SIG-M5 (cell line): ENCODE measurements around the gene DLG3.

Experiments used
- DNase-seq: peaks from one replicate; lab custom pipeline; 2025; lab: John Stamatoyannopoulos, UW

Gene DLG3

DNA sequence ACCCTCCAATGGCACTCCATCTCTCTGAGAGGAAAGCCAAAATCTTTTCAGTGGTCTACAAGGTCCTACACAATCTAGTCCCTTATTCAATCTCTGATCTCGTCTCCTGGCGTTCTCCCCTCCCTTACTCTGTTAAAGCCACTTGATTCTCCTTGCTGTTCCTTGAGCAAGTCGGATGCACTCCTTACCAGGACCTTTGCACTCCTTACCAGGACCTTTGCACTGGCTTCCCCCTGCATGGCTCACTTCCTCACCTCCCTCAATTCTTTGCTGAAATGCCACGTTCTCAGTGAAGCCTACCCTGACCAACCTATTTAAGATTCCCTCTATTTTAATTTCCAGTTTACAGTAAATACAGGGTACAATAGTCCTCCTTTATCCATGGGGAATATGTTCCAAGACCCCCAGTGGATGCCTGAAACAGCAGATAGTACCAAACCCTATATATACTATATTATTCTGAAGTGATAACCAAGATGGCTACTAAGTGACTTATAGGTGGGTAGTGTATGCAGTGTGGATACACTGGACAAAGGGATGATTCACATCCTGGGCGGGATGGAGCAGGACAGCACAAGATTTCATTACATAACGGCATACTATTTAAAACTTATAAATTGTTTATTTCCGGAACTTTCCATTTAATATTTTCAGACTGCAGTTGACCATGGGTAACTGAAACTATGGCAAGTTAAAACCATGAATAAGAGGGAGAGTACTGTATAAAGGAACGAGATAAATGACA is 6.5 kb upstream of the DLG3 start:
- DNase-seq, result no peak

DNA sequence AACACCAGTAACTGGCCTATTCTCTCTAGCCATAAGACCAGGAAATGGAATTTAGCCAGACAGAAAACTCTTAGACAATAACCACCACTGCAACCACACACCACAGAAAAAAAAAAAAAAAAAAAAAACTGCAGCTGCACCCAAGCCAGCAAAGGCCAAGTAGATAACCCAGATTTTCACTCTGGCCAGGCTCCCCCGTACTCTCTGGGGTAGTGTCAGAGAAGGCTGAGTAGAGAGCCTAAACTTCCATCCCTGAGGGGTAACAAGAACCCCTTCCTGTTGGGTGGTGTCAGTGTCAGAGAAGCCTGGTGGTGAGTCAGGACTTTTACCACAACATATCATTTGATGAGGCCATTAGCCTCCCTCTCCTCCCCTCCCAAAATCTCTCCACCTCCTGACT is 5.6 kb upstream of the DLG3 start:
- DNase-seq, result no peak

DNA sequence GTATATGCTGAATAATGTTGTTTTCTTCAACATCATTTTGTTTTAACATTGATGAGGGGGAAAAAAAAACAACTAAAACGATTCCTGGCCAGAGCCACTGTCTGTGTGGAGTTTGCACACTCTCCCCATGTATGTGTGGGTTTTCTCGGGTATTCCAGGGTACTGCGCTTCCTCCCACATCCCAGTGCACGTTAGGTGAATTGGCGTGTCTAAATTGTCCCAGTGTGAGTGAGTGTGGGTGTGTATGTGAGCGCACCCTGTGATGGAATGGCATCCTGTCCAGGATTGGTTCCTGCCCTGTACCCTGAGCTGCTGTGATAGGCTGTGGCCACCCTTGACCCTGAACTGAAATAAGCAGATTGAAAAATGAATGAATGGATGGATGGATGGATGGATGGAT is 2.4 kb upstream of the DLG3 start:
- DNase-seq, result no peak

DNA sequence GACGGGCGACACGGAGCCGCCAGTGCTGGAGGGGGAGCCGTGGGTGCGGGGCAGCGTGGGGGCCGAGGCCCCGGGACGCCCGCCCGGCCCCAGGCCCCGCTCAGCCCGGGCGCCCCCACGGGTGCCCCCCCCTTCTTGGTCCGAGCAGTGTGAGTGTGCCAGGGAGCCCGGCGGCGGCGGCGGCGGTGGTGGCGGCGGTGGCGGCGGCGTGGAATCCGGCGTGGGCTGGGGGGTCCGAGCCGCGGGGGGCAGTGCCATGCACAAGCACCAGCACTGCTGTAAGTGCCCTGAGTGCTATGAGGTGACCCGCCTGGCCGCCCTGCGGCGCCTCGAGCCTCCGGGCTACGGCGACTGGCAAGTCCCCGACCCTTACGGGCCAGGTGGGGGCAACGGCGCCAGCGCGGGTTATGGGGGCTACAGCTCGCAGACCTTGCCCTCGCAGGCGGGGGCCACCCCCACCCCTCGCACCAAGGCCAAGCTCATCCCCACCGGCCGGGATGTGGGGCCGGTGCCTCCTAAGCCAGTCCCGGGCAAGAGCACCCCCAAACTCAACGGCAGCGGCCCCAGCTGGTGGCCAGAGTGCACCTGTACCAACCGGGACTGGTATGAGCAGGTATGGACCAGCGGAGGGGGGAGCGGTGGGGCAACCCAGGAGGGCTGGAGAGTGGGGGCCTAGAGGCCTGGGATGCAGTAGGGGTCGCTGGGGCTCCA is 466 bp downstream of the DLG3 start:
- no peak for DNase-seq

DNA sequence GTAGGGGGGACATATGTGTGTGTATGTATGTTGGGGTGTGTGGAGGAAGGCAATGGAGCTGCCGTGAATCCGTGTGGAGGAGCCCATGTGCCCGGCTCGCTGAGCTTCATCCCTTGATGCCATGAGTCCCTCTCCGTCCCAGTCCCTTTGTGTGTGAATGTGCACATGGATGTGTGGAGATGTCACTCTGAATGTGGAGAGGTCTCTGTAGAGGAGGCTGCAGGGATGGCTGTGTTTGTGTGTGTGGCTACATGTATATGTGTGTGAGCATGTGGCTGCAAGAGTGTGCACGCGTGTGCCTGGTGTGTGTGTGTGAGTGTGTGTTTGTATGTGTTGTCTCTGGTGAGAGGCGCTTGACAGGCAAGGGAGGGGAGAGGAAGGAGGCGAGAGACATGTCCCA is 1.3 kb downstream of the DLG3 start:
- DNase-seq, result no peak

DNA sequence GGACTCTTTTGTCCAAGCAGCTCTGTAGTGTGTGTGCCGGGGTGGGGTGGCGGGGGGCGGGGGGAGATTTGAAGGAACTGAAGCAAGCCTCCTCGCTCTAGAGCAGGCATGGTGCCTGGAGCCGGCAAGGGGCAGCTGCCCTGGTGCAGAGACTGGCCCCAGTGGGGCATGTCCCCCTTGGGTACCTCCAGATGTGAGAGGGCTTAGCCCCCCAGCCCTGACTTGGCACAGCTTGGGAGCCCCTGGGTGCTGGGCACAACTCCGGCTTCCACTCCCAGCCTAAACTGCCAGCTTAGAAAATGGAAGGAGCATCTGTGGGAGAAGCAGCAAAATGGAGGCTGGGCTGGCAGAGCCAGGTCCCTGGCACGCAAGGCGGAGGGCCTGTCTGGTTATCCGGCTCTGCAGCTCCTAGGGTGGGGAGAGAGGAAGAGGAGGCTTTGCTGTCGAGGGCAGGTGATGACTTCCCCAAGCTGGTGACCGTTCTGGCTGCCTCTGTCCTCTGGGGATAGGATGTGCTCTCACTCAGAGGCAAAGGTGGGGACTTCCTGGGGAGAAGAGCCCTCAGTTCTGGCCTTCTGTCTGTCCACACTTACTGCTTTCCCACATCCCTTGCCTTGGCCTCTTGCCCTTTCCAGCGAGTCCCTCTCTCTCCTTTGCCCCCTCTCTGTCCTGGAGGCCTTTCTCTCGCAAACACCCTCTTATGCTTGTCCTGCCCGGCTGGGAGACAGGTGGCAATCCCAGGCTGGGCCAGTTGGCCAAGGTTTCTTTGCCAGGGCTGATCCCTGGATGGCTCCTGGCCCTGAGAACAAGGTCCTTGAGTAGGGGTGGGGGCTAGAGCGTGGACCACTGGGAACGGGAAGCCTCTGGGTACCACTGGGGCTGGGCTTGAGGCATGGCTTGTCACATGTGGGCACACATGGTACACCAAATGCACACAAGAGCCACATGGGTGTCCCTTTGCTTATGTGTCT is 2.0 kb downstream of the DLG3 start:
- DNase-seq, result no peak

DNA sequence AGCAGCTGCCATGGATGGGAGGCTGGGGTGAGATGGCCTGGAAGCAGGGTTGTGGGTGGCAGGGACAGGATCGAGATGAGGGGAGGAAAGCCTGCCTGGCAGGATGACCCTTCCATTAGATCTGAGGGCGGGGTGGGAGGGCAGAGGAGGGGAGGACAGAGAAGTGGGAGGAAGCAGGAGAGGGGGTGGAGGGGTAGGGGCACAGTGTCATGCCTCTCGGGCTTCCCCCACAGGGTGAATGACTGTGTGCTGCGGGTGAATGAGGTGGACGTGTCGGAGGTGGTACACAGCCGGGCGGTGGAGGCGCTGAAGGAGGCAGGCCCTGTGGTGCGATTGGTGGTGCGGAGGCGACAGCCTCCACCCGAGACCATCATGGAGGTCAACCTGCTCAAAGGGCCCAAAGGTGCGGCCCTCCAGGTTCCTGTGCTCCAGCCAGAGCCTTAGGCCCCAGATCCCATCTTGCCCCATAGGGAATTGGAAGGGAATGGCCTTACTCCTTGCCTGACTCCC is 4.9 kb downstream of the DLG3 start:
- no peak for DNase-seq

DNA sequence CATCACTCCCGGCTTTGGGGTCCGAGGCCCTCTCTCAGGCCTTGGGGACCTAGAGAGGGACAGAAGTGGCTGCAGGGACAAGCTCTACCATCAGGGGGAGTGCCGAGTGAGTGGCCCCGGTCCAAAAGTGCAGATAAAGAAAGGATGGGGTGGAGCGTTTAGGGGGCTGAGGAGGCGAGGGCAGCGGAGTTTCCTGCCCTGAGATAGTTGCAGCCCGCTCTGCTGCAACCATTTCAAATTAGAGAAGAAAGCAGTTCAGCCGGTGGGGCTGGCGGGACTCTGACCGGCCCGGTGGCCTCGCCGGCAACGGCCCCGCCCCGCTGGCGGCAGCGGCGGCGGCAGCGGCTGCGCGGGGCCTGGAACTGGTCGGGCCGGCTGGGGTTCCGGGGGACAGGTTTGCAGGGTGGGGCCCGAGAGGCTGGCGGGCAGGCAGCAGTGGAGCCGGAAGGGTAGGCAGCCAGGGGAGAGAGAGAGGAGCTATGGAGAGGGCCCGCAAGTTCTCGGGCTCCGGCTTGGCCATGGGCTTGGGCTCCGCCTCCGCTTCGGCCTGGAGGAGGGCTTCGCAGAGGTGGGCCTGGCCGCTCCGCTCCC is 7.6 kb downstream of the DLG3 start:
- no peak for DNase-seq

DNA sequence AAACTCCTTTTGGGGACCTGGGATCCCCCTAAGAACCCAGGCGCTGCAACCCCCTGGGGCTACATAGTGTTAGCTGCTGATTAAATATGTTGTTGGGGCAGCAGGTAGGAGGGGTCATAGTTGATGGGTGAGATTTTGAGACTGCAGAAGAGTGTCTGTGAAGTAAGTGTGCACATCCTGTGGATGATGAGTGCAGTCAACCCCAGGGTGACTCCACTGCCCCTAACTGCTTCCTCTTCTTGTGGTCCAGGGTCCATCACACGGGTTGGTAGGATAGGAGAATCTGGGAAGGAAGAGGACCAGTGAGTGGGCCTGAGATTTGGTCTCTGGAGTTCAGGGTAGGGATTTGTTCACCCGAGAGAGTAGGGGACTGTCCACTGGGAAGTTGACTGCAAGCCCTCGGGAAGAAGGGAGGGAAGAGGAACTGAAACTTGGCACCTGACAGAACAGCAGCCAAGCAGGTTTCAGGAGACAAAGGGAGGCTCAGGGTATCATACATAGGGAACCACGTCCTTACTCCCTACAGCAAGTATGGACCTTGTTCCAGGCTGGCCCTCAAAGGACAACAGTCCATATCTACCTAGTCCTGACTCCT is 8.5 kb downstream of the DLG3 start:
- no peak for DNase-seq

DNA sequence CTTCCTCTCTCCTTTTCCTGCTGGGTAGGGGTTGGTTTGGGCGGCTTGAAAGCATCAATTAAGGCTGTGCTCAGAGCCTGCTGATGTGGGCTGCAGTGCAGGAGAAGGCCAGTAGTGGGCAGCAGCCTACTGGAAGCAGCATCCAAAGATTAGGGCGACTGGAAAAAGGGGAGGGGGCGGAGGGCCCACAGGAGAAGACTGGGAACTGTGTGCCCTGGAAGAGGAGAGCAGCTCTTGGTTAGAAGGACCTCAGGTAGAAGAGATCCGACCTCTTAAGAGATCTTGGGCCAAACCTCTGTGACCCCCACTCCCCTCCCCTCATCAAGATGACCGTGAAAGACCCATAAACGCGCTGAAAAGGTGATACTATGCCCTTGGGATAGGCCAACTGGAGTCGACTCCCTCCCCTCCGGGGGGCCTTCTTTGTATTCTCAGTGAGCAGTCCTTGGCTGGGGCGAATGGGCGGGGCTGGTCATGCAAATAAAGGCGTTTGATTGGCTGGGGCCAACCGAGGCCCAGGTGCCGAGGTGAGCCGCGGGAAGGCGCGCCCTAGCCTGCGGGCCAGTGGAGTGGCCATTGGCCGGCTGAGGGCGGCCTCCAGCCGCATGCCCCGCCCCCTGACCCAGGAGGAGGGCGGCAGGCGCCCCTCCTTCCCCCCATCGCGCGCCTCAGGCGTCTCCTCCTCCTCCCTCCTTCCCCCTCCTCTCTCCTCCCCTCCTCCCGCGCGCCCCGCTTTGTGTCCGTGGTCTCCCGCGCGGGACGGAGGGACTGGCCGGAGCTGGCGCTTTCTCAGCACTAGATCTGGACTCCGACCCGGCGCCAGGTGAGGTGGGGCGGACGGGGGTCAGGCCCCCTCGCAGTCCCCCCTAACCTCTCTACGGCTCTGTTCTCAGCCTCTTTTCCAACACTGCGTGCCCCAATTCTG is 10.1 kb downstream of the DLG3 start:
- DNase-seq, result no peak

DNA sequence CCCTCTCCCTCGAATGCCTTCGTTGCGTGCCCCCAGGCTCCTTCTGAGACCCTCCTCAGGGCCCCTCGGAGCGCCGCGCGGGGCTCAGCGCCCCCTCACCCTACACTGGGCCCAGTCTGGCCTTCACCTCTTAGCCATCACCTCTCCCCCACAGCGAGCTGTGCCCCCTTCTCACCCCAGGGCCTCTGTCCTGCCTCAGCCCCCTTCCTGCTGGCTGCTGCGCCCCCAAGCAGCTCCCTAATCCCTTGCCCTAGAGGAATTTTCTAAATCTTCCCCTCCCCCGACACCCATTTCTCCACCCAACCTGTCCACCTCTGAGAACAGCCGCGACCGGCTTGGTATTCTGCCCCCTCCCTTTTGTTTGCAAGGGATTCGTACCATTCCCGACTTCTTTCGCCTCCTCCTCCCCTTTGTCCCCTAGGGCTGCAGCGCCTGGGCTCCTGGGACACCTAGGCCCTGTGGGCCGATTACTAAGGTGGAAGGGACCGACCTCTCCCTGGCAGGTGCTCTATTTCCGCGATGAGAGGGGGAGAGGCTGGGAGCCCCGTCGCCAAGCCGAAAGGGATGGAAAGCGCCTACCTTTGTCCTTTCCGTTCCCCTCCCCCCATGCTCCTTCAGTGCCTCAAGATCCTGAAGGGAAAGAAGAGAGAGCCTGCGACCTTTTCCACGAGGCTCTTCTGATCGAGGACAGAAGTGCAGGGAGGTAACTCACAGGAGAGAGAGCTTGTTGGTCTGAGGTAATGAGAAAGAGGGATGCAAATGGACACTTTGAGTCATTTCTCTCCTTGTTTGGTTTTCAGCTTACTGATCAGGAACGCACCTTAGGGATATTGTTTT is 10.9 kb downstream of the DLG3 start:
- no peak for DNase-seq

DNA sequence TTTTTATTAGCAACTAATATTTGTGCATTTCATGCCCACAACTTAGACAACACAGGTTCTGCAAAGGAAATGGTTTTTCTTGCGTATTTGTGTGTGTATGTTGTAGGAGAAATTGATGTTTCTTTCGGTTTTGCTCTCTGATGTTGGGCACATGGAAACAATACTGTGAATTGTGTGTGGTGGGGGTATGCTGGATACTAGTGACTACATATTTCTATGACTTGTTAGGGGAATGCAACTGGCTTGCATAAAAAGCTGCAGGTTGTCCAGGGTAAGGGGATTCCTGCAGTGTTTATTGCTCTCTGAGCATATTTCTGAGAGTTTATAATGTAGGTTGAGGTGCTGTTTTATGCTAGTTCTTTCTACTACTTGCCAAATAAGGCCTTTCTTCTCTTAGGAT is 11.6 kb downstream of the DLG3 start:
- DNase-seq, result no peak

DNA sequence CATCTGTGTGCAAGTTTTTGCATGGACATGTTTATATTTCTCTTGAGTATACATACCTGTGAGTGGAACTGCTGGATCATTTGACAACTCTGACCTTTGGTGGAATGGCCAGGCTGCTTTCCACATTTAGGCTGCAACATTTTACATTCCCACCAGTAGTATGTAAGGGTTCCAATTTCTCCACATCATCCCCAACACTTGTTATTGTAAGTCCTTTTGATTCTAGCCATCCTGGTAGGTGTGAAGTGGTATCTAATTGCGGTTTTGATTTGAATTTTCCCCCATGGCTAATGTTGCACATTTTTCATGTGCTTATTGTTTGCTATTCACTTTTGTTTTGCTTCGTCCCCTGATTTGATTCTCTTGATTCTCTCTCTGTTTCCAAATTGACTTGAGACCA is 16.4 kb downstream of the DLG3 start:
- no peak for DNase-seq

DNA sequence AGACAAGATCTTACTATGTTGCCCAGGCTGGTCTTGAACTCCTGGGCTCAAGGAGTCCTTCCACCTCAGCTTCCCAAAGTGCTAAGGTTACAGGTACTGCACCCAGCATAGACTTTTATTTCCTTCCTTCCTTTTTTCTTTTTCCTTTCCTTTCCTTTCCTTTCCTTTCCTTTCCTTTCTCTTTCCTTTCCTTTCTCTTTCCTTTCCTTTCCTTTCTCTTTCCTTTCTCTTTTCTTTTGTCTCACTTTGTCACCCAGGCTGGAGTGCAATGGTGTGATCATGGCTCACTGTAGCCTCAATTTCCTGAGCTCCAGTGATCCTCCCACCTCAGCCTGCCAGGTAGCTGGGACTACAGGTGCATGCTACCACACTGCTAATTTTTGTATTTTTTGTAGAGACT is 19.4 kb downstream of the DLG3 start:
- no peak for DNase-seq

DNA sequence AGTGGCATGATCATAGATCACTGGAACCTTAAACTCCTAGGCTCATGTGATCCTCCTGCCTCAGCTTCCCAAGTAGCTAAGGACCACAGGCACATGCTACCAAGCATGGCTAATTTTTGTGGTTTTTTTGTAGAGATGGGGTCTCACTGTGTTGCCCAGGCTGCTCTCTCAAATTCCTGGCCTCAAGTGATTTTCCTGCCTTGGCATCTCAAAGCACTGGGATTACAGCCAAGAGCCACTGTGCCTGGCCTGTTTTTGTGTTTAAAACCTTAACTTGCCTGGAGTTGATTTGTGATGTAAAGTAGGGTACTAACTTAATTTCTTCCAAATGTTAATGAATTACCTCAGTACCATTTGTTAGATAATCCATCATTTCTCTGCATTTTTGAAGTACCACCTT is 22.3 kb downstream of the DLG3 start:
- DNase-seq, result no peak

DNA sequence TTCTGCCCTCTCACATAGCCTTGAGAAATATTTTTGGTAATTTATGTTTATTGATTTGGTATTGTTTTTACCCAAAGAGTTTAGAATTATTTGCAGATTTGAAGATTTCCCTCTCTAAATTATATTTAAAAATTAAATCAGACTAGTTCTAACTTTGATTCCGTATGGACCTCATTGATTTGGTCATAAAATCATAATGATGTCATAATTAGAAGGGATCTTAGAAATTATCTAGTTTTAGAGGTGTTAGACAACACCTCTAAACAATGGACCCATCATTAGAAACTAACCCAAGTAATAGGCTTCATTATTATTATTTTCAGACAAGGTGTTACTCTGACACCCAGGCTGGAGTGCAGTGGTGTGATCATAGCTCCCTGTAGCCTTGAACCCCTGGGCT is 24.1 kb downstream of the DLG3 start:
- DNase-seq, result no peak

DNA sequence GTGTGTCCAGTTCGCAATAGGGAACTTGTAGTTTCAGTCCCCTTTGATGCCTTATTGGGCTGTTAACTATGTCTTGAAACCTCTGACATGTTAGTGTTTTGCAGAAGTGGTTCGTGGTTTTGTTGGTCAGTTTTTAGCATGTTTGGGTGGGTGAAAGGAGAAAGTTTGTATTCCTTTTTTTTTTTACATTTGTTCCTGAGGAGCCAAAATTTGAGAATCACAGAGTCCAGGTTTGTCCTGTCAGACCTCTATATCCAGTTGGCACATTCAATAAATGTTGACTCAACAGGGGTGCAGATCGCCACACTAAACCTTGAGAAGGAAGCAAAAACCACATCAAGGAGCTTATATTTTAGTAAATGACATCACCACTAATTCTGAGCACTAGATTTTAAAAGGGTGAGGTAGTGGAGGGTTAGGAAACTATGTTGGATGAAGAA is 26.2 kb downstream of the DLG3 start:
- DNase-seq, result no peak

DNA sequence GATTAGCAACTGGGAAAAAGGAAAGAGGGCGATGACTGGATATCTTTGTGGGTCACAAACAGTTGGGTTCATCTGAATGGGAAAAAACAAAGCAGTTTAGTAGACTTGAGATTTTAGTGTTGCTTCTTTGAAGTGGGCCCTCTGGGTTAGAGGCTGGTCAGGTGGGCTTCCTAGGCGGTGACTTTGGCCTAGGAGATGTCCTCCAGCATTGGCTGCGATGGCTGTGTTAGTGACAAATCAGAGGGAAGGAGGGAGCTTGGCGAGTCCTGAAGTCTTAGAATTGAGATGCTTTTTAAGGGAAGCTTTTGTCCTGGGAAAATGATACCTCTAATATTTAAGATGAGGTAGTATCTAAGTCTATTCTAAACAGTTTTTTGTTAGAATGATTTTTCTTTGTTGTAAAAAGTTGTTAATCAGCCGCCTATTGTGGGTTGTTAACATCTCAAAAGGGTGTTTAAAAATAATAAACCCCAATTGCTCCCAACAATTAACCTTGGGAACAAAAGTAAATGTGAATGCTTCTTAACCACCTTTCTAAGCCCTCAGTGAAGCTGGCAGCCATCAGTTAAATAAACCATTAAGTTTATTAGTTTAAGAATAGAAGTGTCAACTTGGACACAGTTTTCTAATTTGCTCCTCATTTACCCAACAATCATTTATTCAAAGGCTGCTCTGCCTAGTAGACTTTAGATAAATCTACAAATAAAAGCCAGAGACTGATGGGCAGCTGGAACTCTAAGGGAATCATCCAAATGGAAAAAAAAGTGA is 31.7 kb downstream of the DLG3 start:
- DNase-seq, result no peak
